GM18861 (cell line): ENCODE data around the gene TUBB.
"Not testable (repeated sequence)": the region's sequence is repeated elsewhere in the genome, so short reads cannot be mapped to it uniquely, and the experiment has no call there.

ENCODE experiments used
- ATAC-seq: cut with Tn5 transposase; IDR thresholded peaks from one replicate; pipeline ENCODE4 v1.9.1; 2021; ENCODE audit not compliant: unreplicated experiment

Gene TUBB

GRCh38 chr6:30759575-30760239, 39.6 kb downstream of the TUBB start:
- ATAC-seq, result no peak

- no peak for ATAC-seq
Observed at GRCh38 chr6:30760549-30760948, 40.4 kb downstream of the TUBB start.

DNA sequence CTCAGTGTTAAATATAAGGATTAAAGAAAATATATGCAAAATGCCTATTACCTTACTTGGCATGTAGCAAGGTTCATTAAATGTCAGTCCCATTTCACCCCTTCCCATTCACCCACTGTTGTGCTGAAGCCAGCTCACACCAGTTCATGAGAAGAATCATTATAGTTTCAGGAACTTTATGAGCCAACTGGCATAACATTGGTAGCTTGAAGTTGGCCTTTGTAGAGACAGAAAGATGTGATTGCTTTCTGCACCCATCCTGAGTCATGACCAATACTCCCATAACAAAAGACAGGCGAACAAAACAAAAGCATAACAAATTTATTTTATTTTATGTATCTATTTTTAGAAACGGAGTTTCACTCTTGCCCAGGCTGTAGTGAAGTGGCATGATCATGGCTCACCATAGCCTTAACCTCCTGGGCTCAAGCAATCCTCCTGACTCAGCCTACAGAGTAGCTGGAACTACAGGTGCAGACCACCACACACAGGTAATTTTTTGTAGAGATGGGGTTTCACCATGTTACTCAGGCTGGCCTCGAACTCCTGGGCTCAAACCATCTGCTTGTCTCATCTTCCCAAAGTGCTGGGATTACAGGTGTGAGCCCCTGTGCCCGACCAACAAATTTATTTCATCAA, 41.8 kb downstream of the TUBB start:
- ATAC-seq, result no peak

DNA sequence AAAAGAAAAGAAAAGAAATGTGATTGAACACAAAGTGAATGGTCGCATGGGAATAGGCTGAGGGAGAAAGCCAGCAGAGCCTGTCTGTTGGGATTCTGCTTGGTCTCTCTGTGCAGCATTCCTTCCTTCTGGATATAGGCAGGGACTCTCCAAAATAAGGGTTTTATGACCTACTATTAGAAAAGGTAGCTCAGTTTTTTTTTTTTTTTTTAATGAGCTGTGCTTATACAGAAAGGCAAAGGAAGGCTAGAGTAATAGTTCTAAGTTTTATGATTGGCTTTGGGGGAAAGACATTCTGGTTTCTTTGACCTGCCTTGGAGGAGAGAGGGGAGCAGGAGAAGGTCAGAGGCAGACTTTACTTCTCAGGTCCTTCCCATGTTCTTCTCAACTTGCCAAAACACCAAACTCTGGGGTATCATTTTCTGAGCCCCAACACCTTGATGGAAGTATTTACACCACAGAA, 43.0 kb downstream of the TUBB start:
- no peak for ATAC-seq

DNA sequence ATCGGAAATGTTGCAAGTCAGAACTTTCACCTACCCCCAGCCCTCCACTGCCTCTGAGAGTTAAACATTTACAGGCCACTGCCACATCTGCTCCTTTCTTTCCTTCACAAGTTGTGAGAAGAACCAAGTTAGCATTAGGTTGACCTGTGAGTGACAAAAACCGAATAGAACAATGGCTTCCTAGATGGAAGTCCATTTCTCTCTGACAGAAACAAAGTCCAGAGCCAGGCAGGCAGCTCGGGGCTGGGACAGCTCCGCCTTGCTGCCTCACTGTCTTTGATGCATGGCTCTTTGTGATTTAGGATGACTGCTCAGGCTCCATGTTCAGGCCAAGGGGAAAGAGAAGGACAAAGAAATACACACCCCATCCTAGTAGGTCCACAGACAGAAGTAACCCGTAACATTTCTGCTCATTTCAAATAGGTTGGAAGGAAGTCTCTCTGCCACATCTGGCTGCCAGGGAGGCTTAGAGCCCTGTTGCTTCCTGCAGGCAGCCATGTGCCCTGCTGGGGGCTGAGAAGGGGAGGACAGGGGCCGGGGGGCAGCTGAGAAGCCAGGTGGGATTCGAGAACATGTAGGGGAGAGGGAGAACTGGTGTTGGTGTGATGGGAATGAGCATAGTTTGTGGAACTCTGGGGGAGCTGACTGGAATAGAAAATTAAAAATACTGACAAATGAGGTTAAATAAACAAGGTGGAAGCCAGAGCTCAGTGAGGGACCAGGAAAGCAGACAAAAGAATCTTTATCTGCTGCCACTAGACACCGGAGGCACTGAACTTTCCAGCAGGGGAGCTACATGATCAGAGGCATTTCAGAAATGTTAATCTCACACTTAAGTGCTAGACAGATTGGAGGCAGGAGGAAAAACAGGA, 43.7 kb downstream of the TUBB start:
- no peak for ATAC-seq

DNA sequence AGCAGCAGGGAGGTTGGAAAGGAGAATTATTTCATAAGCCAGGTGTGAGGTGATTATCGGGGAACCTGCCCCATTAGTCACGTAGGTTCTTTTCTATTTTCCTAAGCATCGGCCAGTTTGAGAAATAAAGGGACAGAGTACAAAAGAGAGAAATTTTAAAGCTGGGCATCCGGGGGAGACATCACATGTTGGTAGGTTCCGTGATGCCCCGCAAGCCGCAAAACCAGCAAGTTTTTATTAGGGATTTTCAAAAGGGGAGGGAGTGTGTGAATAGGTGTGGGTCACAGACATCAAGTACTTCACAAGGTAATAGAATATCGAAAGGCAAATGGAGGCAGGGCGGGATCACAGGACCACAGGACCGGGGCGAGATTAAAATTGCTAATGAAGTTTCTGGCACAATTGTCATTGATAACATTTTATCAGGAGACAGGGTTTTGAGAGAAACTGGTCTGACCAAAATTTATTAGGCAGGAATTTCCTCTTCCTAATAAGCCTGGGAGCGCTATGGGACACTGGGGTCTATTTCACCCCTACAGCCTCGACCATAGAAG, 44.4 kb downstream of the TUBB start:
- not testable (repeated sequence) for ATAC-seq

DNA sequence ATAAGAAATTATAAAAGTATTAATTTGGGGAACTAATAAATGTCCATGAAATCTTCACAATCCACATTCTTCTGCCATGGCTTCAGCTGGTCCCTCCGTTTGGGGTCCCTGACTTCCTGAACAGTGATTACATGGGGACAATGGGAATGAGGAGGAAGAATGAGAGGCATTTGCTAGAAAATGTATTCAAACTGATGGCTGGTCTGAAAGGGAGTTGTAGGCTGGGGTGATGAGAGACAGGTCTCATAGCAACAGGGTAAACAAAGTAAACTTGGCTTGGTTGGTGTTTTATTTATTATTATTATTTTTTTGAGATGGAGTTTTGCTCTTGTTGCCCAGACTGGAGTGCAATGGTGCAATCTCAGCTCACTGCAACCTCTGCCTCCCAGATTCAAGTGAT, 45.3 kb downstream of the TUBB start:
- not testable (repeated sequence) for ATAC-seq

- ATAC-seq, result no peak
Observed at GRCh38 chr6:30766461-30767157, 46.5 kb downstream of the TUBB start.

GRCh38 chr6:30767158-30767943, 47.2 kb downstream of the TUBB start:
- no peak for ATAC-seq

DNA sequence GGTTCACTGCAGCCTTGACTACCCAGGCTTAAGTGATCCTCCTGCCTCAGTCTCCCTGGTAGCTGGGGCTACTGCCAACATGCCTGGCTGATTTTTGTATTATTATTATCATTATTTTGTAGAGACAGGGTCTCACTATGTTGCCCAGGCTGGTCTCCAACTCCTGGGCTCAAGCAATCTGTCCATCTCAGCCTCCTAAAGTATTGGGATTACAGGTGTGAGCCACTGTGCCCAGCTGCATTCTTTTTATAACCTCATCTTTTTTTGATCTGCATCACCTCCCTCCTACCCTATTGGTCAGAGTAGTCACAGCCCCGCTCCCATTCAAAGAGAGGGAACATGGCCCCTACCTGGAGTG, 47.8 kb downstream of the TUBB start:
- ATAC-seq, result no peak

DNA sequence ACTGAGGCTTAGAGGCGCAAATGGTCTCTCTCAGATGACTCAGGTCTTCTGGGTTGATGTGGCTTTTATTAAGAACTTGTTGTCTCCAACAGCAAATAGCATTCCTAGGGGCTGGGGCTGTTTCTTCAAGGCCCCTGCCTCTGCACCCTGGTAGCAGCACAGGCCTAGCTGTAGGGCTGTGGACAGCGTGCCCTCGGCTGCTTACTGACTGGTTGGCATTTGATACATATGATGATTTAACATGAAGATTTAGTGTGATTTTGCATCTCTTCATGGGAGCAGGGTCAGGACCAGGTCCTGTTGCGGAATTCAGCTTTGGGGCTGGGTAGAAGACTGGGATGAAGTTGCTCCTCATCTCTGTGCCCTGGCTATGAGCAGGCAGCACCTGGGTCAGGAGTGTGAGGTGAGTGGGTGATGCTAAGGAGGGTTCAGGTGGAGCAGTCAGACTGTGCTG, 48.5 kb downstream of the TUBB start:
- no peak for ATAC-seq

DNA sequence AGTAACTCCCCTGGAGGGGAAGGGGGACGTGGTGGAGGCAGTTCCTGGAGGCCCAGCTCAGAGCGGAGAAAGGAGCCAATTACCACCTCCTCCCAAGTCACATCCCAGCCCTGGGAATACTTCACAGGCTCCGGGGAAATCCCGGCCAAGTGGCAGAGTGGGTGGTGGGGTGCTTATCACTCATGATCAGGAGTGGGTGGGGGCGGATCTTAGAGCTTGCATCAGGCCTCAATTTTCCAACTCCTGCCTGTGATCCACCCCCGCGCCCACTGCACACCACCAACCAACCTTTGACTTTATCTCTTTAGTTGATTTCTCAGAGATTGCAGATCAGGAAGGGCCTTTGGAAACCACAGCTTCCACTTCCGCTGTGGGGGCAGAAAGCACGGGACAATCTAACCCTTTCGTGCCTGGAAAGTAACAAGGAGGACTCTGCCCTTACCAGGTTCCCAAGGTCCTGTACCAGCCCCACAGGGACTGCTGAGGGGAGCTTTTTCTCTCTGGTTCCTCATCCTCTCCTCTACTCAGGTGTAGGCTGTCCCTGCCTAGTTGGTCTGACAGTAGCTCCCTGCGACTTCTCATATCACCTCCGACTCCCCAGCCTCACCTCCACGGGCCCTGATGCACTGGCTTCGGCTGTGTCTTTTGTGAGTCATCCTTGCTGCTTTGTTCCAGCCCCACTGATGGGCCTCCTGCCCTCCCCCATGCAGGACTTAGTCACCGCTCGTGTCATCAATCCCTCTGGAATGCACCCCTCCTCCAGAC, 49.1 kb downstream of the TUBB start:
- ATAC-seq, result no peak

DNA sequence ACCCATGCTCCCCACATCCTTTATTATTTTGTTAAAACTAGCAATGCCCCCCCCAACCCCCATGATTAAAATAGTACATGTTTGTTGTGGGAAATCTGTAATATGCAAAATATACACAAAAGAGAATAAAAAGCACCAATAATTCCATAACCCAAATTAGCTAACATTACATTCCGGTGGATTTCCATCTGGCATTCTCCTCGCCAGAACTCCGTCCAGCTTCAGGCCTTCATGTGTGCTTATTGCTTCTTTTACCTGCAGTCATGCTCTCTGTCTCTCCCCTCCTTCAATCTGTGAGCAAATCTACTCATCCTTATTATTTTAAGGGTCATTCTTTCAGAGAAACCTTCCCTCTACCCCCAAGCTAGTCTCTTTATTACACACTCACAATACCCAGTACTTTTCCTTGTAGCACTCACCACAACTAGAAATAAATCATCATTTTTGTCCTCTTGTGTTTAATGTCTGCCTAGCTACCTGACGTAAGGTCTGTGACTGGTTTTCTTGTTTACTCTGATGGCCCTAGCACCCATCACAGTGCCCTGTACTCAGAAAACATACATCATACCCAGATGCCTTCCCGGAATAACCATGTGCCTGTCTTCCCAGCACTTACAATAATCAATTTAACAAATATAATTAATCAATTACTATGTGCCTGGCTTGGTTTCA, 49.8 kb downstream of the TUBB start:
- ATAC-seq, result no peak

DNA sequence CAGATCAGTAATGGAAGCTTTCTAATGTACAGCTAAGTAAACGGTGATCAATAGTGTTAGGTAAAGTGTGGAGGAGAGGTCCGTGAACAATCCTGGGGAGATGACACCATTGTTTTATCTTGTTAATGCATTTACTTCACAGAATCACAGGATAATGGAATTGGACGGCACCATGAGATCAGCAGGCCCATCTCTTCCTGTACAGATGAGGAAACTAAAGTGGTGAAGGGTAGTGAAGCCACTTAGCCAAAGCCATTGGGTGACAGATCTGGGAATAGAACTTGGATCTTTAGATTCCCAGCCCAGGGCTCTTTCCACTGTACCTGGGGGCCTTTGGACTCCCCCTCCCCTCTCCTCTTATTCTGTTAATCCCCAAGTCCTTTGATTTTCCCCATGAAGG, 50.4 kb downstream of the TUBB start:
- ATAC-seq, result no peak

GRCh38 chr6:30774701-30775100, 54.5 kb downstream of the TUBB start:
- ATAC-seq, result no peak
